Neural progenitor cell (in vitro differentiated cells): ENCODE measurements around the gene BRD3OS. TPM values are rescaled to one million over a fixed set of nuclear protein-coding genes. Genes with fewer than 3 reads are reported as not detected.

Source experiments
- DNase-seq: peaks from one replicate; pipeline ENCODE4 v3.0.0-alpha.2; 2016; ENCODE audit warnings: low spot score
- H2AFZ ChIP-seq: fragments of 200-600 bp; sonication (generic); replicated peaks from 2 replicates; pipeline ENCODE4 v1.6.1; 2016; ENCODE audit warnings: antibody characterized with exemption
- H3F3A ChIP-seq: fragments of 200-600 bp; sonication (generic); 2 replicates; pipeline ENCODE4 v1.6.1; 2016; ENCODE audit warnings: antibody characterized with exemption, low read depth
- H3K27ac ChIP-seq: fragments of 200-600 bp; sonication (generic); 2 replicates; pipeline ENCODE4 v1.5.1; 2016; ENCODE audit warnings: mild to moderate bottlenecking
- H3K27me3 ChIP-seq: fragments of 200-600 bp; sonication (generic); 2 replicates; pipeline ENCODE4 v1.6.1; 2016; ENCODE audit warnings: mild to moderate bottlenecking, moderate library complexity
- H3K36me3 ChIP-seq: fragments of 200-600 bp; sonication (generic); 2 replicates; pipeline ENCODE4 v1.5.1; 2016
- H3K4me1 ChIP-seq: fragments of 200-600 bp; sonication (generic); 2 replicates; pipeline ENCODE4 v1.6.1; 2016; ENCODE audit warnings: mixed run types
- H3K4me2 ChIP-seq: fragments of 200-600 bp; sonication (generic); 2 replicates; pipeline ENCODE4 v1.6.1; 2016
- H3K4me3 ChIP-seq: fragments of 200-600 bp; sonication (generic); 2 replicates; pipeline ENCODE4 v1.5.1; 2016
- H3K79me2 ChIP-seq: fragments of 200-600 bp; sonication (generic); 2 replicates; pipeline ENCODE4 v1.6.1; 2016; ENCODE audit warnings: low read depth
- H3K9ac ChIP-seq: fragments of 200-600 bp; sonication (generic); 2 replicates; pipeline ENCODE4 v1.6.1; 2016
- H3K9me3 ChIP-seq: fragments of 200-600 bp; sonication (generic); 2 replicates; pipeline ENCODE4 v1.5.1; 2016; ENCODE audit warnings: low read depth
- H4K20me1 ChIP-seq: fragments of 200-600 bp; sonication (generic); 2 replicates; pipeline ENCODE4 v1.6.1; 2016; ENCODE audit warnings: low read depth
- H3K27ac Mint-ChIP-seq: 3 replicates; pipeline ENCODE4 v1.8.0; 2021; ENCODE audit warnings: mixed read lengths
- H3K27me3 Mint-ChIP-seq: 2 replicates; pipeline ENCODE4 v1.8.0; 2022; ENCODE audit warnings: low read depth, mild to moderate bottlenecking, inconsistent platforms, moderate library complexity, mixed read lengths; ENCODE audit not compliant: insufficient read depth
- H3K36me3 Mint-ChIP-seq: 3 replicates; pipeline ENCODE4 v1.8.0; 2021; ENCODE audit warnings: mixed read lengths
- H3K4me1 Mint-ChIP-seq: 3 replicates; pipeline ENCODE4 v1.8.0; 2021; ENCODE audit warnings: mixed read lengths
- H3K4me3 Mint-ChIP-seq: 3 replicates; pipeline ENCODE4 v1.8.0; 2021; ENCODE audit warnings: mild to moderate bottlenecking, moderate library complexity, mixed read lengths
- H3K9me3 Mint-ChIP-seq: 3 replicates; pipeline ENCODE4 v1.8.0; 2020; ENCODE audit warnings: mixed read lengths
- CTCF ChIP-seq: fragments of 200-600 bp; sonication (generic); IDR thresholded peaks from 2 replicates; pipeline ENCODE4 v1.5.1; 2017; ENCODE audit warnings: antibody characterized with exemption, mild to moderate bottlenecking
- EZH2 ChIP-seq: fragments of 200-600 bp; sonication (generic); IDR thresholded peaks from 2 replicates; pipeline ENCODE4 v1.6.1; 2017; ENCODE audit warnings: antibody characterized with exemption, mild to moderate bottlenecking, moderate library complexity
- EZH2phosphoT487 ChIP-seq: fragments of 200-600 bp; sonication (generic); IDR thresholded peaks from 2 replicates; pipeline ENCODE4 v1.6.1; 2017; ENCODE audit warnings: antibody characterized with exemption
- total RNA-seq: library from RNA; depleted of rRNA; stranded (reverse); fragments of >200 nt; gene quantifications from 2 replicates; pipeline ENCODE4 v1.2.3, GENCODE V29; 2015; ENCODE audit warnings: low replicate concordance

The BRD3OS gene
- total RNA-seq, 1 donor from 2014 or later: 19.0 TPM

GRCh38 chr9:134057751-134058701 lies 32.7 kb downstream of the BRD3OS start:
- H3K4me1 Mint-ChIP-seq: peaks cover 26% of the 10 kb centered on the region

DNA sequence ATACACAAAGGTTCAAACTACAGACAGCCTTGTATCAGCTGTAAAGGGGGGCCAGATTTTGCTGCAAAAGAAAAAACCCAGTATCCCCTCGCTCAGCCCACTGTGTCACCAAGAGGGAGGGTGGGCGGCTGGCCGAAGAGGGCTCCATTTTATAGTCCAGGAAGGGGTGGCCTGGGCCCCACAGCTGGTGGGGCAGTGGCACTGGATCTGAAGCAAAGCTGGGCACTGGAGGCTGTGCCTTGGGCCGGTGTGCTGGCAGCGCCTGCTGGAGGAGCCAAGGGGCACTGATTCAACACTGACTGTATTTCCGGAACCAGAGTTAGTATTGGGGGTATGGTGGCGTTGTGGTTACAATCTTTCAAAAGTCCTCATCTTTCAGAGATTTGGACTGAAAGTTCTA lies 33.4 kb downstream of the BRD3OS start:
- Histone ChIP-seq H3K27ac (peak overlapping the region; percentile 20), H3K9me3 (no peaks in the 10 kb centered on the region), H3K4me1 (peaks cover 36% of the 10 kb centered on the region), H3K79me2 (peaks cover 100% of the 10 kb centered on the region), H3K4me2 (no peak overlapping the region), H4K20me1 (peaks cover 100% of the 10 kb centered on the region), H3K36me3 (no peaks in the 10 kb centered on the region), H3K4me3 (no peak overlapping the region), H3K9ac (peak overlapping the region; percentile 42), H3F3A (no peaks in the 10 kb centered on the region), H2AFZ (no peak overlapping the region), H3K27me3 (no peaks in the 10 kb centered on the region)
- H3K36me3 Mint-ChIP-seq: no peaks in the 10 kb centered on the region
- H3K27ac Mint-ChIP-seq: no peak overlapping the region
- peaks cover 2% of the 10 kb centered on the region for H3K27me3 Mint-ChIP-seq
- no peak overlapping the region for H3K4me3 Mint-ChIP-seq
- TF ChIP-seq EZH2phosphoT487 (no peak), EZH2 (no peak), CTCF (no peak)
- peak; percentile 0 for DNase-seq
- no peaks in the 10 kb centered on the region for H3K9me3 Mint-ChIP-seq
- H3K4me1 Mint-ChIP-seq: peaks cover 30% of the 10 kb centered on the region

More at GRCh38 chr9:134057751-134058701, 32.7 kb downstream of the BRD3OS start:
- peak overlapping the region; percentile 42 for H3K9ac ChIP-seq
- H4K20me1 ChIP-seq: peaks cover 100% of the 10 kb centered on the region
- no peak overlapping the region for H3K27ac ChIP-seq
- Mint-ChIP-seq H3K36me3 (no peaks in the 10 kb centered on the region), H3K27ac (peak overlapping the region; percentile 21), H3K4me3 (no peak overlapping the region), H3K27me3 (peaks cover 2% of the 10 kb centered on the region), H3K9me3 (no peaks in the 10 kb centered on the region)
- no peak overlapping the region for H3K4me3 ChIP-seq
- no peaks in the 10 kb centered on the region for H3F3A ChIP-seq
- no peaks in the 10 kb centered on the region for H3K9me3 ChIP-seq
- peaks cover 99% of the 10 kb centered on the region for H3K79me2 ChIP-seq
- H3K27me3 ChIP-seq: no peaks in the 10 kb centered on the region
- peak; percentile 14 for DNase-seq
- no peak overlapping the region for H2AFZ ChIP-seq
- H3K4me1 ChIP-seq: peaks cover 36% of the 10 kb centered on the region
- H3K36me3 ChIP-seq: no peaks in the 10 kb centered on the region
- no peak for TF ChIP-seq EZH2phosphoT487
- TF ChIP-seq EZH2: no peak
- no peak for TF ChIP-seq CTCF
- peak overlapping the region; percentile 35 for H3K4me2 ChIP-seq

- H3K4me3 ChIP-seq: no peak overlapping the region
- H3K27ac ChIP-seq: peak overlapping the region; percentile 20
- no peak overlapping the region for H2AFZ ChIP-seq
- H3K36me3 ChIP-seq: no peaks in the 10 kb centered on the region
- H4K20me1 ChIP-seq: peaks cover 100% of the 10 kb centered on the region
- Mint-ChIP-seq H3K27ac (no peak overlapping the region), H3K36me3 (no peaks in the 10 kb centered on the region), H3K4me1 (peaks cover 30% of the 10 kb centered on the region), H3K27me3 (peaks cover 2% of the 10 kb centered on the region), H3K4me3 (no peak overlapping the region), H3K9me3 (no peaks in the 10 kb centered on the region)
- no peaks in the 10 kb centered on the region for H3K9me3 ChIP-seq
- H3K4me1 ChIP-seq: peaks cover 36% of the 10 kb centered on the region
- H3K9ac ChIP-seq: peak overlapping the region; percentile 42
- no peak overlapping the region for H3K4me2 ChIP-seq
- no peak for TF ChIP-seq EZH2
- no peak for TF ChIP-seq CTCF
- TF ChIP-seq EZH2phosphoT487: no peak
- H3K27me3 ChIP-seq: no peaks in the 10 kb centered on the region
- H3K79me2 ChIP-seq: peaks cover 100% of the 10 kb centered on the region
- H3F3A ChIP-seq: no peaks in the 10 kb centered on the region
- DNase-seq: peak; percentile 0
Observed at GRCh38 chr9:134059188-134059641, 33.9 kb downstream of the BRD3OS start.
